Activated CD4-positive, alpha-beta T cell treated with anti-CD3 and anti-CD28 coated beads, Interleukin-2, amount 50 U/mL, for 4 hours (primary cell): ENCODE measurements around the gene MLF1.

ENCODE experiments used
- DNase-seq, 2 experiments: peaks; one replicate each; pipeline ENCODE4 v3.0.0-alpha.2; 2020

MLF1 gene

DNA sequence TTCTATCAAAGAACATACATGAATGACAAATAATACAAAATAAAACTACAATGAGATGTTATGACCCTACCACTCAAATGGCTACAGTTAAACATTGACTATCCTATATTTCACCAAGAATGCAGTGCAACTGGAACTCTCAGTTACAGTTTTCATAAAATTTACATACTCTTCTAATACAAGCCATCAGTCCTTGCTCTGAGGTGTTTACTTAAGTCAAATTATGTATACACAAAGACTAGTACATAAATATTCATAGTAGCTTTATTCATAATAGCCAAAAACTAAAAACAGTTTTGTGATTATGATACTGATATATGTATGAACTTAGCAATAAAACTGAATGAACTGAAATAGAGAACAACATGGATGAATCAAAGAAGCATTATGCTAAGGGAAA, 19.2 kb downstream of the MLF1 start:
- no peak for DNase-seq

DNA sequence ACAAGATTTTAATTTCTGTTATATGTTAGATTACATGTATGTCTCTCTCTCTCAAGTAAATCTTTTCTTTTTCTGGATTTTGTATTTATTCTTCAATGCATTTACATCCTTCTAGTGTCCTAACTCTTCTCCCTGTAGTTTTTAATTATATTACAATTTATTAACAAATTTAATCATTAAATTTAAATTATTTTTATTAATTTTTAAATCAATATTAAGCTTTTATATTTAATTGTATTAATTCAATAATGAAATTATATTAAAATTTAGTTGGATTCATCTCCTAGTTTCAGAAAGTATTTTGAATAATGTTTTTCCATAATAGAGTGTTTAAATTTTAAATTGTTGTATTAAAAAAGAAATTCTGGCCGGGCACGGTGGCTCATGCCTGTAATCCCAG, 29.8 kb downstream of the MLF1 start:
- no peak for DNase-seq

DNA sequence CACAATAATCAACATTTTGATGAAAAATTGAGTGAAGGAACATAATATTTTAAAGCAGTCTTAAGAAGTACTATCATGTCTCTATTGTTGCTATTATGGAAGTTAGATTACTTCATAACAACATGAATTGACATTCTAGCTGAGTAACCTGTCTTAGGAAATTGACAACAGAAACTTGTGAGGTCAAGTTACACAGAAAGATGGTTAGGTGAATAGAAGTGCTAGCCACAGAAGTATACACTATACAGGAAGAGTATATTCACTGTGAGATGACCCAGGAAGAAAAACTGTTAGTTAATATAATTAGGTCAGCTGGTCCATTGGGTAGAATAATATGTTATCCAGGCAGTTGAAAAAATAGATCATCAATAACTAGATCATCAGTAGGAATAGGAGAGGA, 31.2 kb downstream of the MLF1 start:
- DNase-seq, result no peak

DNA sequence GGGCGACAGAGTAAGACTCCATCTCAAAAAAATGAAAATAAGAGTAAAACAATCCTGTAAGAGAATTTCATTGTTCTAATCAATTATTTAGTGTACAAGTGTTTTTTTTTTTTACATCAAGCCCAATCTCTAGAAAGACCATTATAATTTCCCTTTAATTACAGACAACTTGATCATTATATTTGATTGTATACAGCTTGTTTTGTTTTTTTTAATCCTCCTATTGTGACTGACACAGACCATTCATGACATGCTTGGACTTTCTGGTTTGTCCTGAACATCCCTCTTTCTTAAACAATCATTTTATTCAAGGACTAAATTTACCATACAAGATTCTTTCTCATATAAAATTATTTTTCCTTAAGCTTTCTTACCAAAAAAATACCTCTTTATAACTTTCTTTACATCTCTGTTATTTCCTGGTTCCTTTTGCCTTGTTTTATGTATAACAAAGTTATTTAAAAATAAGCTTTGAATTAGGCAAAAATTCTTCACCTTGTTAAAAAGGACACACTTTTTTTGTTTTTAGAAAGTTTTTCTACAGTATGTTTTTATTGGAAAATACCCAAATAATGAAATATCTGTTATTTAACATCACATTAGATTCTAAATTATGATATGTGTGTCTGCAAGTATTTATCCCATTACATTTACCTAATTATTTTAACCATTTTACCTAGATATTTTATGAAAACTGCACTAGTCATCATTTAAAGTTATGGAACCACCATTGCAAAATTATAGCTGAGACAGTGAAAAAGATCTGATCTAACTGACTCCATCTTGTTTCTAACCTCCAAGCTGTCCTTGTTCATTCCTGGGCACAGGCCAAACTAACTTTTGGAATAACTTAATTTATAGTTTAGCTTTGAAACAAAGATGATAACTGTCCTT, 47.2 kb downstream of the MLF1 start:
- no peak for DNase-seq

DNA sequence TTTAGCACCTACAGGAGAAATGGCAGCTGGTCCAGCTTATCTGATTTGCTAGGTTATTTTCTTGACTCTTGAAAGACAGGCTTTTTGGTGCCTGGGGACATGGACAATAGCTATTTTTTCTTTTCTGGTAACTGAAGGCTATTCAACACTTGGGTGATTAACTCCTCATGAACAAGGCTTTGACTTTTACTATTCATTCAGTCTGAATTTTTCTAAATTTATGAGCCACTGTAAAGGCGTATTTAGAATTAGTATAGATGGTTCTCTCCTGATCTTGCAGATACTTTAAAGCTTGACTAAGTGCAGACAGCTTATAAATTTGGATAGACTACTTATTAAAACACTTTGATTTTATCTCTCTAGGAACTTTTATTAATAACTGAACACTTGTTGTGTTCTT, 54.9 kb downstream of the MLF1 start:
- DNase-seq, result no peak

DNA sequence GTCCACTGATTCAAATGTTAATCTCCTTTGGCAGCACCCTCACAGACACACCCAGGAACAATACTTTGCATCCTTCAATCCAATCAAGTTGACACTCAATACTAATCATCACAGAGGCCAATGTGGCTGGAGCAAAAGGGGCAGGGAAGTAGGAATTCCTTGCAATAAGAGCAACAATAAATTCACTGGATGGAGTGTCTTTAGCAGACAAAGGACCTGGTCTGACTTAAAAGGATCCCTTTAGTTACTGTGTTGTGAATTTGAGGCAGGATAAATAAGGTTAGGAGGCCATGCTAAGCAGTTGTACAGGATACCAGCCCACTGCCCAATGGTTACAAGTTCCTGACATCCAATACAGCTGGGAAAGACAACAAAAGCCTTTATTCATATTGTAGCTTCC, 61.0 kb downstream of the MLF1 start:
- no peak for DNase-seq

DNA sequence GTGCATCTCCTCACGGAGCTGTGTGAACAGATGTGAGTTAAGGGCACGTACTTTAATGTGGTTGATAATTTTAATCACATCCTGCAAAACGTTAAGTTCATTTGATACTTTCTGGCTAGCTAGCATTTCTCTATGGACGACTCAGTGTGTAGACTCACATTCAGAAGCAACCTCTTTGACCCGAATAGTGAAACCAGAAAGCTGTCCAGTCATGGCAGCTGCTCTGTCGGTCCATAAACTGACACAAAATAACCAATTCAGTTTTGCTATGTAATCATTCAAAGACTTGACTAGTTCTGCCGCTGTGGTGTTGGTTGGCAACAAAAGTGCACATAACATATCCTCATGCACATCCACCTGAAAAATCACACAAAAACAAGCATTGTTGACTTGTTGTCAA, 69.7 kb downstream of the MLF1 start:
- DNase-seq, result no peak

DNA sequence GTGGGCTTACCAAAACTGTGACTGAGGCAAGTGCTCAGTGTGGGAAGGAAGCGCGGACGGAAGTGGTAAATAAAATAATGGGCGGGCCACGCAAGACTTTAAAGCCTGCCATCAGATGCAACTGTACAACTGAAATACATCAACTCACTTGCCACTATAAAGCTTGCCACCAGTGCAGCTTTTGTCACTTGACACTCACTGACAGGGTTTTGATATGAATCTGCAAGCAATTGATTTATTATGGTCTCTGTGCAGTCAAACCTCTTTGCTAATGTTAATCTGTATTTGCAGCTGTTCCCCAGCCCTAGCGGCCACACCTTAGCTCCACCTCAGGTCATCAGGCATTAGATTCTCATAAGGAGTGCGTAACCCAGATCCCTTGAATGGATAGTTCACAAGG, 71.0 kb downstream of the MLF1 start:
- DNase-seq, result no peak

DNA sequence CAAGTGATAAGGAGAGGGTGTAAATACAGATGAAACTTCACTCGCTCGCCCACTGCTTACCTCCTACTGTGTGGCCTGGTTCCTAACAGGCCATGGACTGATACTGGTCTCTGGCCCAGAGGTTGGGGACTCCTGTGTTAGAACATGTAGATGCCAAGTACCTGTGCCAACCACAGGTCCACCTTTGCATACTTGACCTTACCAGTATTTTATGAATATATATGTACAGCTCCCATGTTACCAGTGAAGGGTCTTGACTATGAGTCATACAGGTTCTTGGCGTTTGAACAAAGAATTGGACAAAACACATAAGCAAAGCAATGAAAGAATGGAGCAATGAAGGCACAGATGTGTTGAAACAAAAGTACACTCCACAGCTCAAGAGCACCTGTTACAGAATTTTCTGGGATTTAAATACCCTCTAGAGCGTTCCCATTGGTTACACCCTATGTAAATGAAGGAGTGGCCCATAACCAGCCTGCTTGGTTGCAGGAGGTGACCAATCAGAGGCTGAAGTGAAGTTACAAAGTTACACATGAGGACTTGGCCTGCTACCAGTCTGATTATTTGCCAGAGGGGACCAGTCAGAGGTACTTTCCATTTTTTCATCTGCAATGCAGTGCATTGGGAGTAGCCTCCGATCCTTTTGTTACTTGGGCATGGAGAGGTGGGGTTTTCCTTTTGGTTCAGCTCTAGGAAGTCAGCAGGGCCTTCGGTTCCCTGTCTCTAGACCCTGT, 71.6 kb downstream of the MLF1 start:
- no peak for DNase-seq

DNA sequence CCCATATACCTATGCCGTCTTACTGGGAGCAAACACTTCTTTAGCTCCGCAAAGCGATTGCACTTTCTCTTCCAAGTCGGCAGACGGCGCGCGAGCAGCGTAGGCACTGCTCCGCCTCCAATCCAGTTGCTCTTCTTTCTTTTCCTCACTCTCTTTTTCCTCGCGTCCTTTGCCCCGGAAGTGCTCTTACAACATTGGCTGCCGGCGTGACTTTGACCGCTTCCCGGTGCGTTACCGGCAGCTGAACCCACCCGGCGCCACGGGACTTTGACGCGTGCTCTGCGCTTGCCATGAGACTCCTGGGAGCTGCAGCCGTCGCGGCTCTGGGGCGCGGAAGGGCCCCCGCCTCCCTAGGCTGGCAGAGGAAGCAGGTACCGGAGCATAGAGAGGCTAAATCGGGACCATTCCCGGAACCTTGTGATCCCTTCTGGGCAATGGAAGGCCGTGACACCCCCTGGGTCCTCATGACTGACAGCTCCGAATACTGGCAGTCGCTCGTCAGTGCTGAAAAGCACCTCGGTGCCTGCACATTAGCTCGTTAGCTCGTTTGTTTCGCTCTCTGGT, 73.4 kb downstream of the MLF1 start, which contains the start of gene GFM1:
Gene GFM1, plus strand, starts transcription at position 183 of the 564 bp plus-strand sequence. Its CDS starts 108 bp downstream, at position 291.
- DNase-seq, result peak; percentile 86

DNA sequence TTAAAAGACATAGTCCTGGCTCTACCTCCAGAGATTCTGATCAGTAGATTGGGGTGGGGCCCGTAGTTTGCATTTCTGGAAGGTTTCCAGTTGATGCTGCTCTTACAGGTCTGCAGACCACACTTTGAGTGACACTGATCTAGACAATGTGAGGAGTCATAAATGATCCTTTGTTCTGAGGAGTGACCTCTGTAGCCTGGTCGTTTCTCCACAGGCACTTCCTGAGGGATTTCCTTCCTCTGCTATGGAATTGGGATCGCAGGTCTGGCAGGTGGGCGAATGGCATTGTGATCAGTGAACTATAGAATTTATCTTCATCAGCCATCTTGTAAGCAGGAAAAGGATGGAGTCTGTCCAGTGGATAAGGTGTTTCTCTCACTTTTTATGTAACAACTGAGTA, 78.8 kb downstream of the MLF1 start:
- DNase-seq, result no peak

DNA sequence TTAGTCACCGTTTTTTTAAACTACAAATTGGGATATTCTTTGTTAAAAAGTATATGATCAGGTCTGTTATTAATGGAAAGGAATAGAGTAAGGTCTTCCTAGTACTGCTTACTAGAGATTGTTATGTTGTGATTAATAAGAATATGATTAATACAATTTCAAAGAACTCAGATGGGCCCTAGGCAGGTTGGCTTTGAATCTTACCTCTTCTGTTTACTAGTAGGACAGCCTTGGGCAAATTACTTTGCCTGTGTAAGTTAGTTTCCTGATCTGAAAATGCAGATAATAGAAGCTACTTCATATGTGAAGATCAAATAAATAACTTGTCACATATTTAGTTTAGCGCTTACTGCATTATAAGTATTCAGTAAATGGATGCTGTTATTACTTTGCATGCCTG, 80.2 kb downstream of the MLF1 start:
- DNase-seq, result no peak

DNA sequence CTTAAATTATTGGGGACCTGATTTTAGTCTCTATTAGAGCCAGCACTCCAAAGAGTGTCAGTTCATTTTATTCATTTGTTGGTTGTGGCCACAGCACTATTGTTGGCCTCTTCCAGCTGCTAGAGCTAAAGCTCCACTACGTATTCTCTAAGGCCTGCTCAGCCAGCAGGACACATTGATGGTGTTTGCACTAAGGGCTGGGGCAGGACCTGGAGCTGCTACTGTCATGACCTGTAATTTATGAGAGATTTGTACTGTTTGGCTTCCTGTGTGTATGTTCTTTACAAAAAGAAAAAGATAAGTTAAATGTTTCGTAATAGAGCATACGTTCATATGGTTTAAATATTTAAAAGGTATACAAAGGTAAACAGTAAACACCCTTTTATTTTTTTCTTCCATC, 81.5 kb downstream of the MLF1 start:
- DNase-seq, result no peak
